ENCODE data around the gene RAB11FIP3.
A peak's percentile ranks its signal among the peaks of the same experiment; 100 is the strongest.

RAB11FIP3 gene

GRCh38 chr16:566475-567372 lies 141.3 kb downstream of the RAB11FIP3 start, which contains the start of gene NHLRC4:
Gene NHLRC4 (plus strand): TSS chr16:567005. CDS start chr16:568048, 1,043 bp downstream.
- TF ChIP-seq CTCF (conservative IDR thresholded peaks at IDR 0.05; ENCODE audit: low read depth, low read length), result no peak
- no peak for DNase-seq (ENCODE audit: low read depth)
- H3K4me3 ChIP-seq (ENCODE audit: low read length), result no peak within 1 kb of the TSS

GRCh38 chr16:567373-568256 lies 142.2 kb downstream of the RAB11FIP3 start:
- no peak for TF ChIP-seq CTCF (conservative IDR thresholded peaks at IDR 0.05; ENCODE audit: low read depth, low read length)
- no peak for DNase-seq (ENCODE audit: low read depth)
- H3K4me3 ChIP-seq (ENCODE audit: low read length), result no peak overlapping the region

- TF ChIP-seq CTCF (conservative IDR thresholded peaks at IDR 0.05; ENCODE audit: low read depth, low read length), result no peak
- no peak for DNase-seq (ENCODE audit: low read depth)
- H3K4me3 ChIP-seq (ENCODE audit: low read length), result no peak overlapping the region
Observed at GRCh38 chr16:568401-569258, 143.2 kb downstream of the RAB11FIP3 start.

- H3K4me3 ChIP-seq (ENCODE audit: low read length), result peak within 1 kb of the TSS; percentile 77
- no peak for TF ChIP-seq CTCF (conservative IDR thresholded peaks at IDR 0.05; ENCODE audit: low read depth, low read length)
- no peak for DNase-seq (ENCODE audit: low read depth)
Observed at GRCh38 chr16:569445-570254, 144.2 kb downstream of the RAB11FIP3 start, which contains the start of gene PIGQ. Gene PIGQ (plus strand): TSS chr16:569968. CDS start chr16:574075, 4,107 bp downstream.
